Dedifferentiated amniotic fluid mesenchymal stem cell (primary cell): ENCODE measurements around the gene COQ8B.

Source experiments
- DNase-seq: peaks from one replicate; pipeline ENCODE4 v3.0.0-alpha.2; 2016; ENCODE audit errors: extremely low spot score

The COQ8B gene

DNA sequence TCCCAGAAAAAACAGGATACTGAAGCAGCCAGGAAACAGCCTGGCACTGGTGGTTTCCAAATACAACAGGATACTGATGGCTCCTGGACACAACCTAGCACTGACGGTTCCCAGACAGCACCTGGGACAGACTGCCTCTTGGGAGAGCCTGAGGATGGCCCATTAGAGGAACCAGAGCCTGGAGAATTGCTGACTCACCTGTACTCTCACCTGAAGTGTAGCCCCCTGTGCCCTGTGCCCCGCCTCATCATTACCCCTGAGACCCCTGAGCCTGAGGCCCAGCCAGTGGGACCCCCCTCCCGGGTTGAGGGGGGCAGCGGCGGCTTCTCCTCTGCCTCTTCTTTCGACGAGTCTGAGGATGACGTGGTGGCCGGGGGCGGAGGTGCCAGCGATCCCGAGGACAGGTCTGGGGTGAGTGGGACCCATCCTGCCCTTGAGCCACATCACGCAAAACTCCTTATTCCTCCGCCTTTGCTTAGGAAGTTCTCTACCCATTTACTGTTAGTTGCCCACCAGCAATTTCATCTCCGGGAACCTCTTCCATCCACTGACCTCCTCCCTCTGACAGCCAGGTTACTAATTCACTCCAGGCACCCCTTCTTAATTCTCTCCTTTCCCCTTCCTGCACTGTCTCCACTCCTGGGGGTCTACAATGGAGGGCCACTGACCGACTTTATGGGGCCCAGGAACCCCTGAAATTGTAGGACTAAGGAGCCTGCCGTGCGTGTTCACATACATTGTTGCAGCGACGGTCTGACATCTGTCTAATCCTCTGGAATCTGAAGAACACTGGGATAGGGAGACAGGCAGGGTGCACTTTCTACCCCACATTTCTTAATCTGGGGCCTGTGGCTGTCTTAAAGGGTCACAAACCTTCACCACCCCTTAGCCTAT lies 1.4 kb upstream of the COQ8B start:
- DNase-seq, result no peak

DNA sequence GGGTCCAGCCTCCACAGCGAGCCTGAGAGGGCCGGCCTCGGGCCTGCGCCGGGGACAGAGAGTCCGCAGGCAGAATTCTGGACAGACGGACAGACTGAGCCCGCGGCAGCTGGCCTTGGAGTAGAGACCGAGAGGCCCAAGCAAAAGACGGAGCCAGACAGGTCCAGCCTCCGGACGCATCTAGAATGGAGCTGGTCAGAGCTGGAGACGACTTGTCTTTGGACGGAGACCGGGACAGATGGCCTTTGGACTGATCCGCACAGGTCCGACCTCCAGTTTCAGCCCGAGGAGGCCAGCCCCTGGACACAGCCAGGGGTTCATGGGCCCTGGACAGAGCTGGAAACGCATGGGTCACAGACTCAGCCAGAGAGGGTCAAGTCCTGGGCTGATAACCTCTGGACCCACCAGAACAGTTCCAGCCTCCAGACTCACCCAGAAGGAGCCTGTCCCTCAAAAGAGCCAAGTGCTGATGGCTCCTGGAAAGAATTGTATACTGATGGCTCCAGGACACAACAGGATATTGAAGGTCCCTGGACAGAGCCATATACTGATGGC lies 716 bp upstream of the COQ8B start:
- DNase-seq, result no peak

DNA sequence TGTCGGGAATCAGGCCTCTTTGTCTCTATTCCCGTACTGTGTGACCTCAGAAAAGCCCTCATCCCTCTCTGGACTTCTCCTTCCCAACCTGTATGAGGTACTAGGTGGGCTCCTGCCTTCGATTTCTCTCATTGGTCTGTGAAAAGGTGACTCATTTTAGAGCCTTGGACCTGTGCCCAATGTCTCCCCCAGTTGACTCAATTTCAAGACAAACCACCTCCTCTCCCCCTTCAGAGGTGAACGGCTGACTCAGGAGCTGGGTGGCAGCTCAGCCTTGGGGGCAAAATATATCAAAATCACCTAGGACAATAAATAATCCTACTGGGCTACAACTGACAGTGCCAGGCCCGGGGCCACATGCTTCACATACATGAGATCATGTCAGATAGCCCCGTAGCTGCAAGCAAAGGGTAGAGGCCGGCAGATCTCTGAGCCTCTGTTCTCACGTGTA lies 630 bp downstream of the COQ8B start:
- DNase-seq, result peak; percentile 38

GRCh38 chr19:40714441-40715299 lies 2.0 kb downstream of the COQ8B start:
- peak; percentile 90 for DNase-seq

GRCh38 chr19:40713939-40714338 lies 2.7 kb downstream of the COQ8B start:
- no peak for DNase-seq

GRCh38 chr19:40709817-40710216 lies 6.9 kb downstream of the COQ8B start:
- DNase-seq, result no peak

DNA sequence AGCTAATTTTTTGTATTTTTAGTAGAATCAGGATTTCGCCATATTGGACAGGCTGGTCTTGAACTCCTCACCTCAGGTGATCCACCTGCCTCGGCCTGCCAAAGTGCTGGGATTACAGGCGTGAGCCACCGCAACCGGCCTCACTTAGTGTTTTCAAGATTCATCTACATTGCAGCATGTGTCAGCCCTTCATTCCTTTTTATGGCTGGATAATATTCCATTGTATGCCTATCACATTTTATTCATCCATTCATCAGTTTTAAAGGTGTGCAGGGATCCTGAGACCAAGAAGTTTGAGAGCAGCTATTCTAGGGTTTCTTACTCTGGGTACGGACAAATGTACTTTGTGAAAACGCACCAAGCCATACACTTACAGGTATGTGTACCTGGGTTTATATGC lies 9.1 kb downstream of the COQ8B start:
- no peak for DNase-seq

- DNase-seq, result no peak
Observed at GRCh38 chr19:40705950-40706619, 10.6 kb downstream of the COQ8B start.

GRCh38 chr19:40705362-40705651 lies 11.4 kb downstream of the COQ8B start:
- DNase-seq, result no peak

GRCh38 chr19:40704491-40705361 lies 12.0 kb downstream of the COQ8B start:
- DNase-seq, result no peak

DNA sequence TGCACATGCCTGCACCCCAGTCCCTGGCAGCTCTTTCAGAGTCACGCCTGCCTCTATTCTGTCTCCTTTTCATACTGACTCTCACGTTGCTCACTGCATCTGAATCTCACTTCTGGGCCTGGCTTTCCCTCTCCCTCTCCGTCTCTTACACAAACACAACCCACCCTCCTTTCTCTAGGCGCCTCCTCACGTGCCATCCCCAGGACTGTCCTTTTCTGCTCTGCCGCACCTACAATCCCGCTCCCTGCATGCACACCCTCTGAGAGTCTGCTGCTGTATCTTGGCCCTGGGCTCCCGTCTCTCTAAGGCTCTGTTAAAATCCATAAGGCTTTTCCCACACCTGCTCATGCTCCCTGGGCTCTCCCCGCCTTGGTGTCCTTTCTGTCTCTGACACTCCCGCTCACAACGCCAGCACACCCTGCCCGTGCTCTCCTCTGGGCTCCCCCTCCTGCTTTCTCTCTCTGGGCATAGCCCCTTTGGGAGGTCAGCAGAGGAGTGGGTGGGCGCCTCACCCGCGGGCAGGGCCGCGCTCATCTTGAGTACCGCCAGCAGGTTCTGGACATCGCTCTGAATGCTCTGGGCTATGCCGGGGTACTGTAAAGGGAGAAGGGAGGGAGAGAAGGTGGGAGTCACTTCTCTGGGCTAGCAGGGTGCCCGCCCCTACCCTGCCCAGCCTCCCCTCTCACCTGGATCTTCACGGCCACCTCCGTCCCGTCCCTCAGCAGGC lies 13.5 kb downstream of the COQ8B start:
- no peak for DNase-seq

GRCh38 chr19:40702337-40703012 lies 14.2 kb downstream of the COQ8B start:
- no peak for DNase-seq

GRCh38 chr19:40701758-40702157 lies 14.9 kb downstream of the COQ8B start:
- no peak for DNase-seq

- DNase-seq, result no peak
Observed at GRCh38 chr19:40700083-40700482, 16.6 kb downstream of the COQ8B start.

GRCh38 chr19:40697007-40697406 lies 19.7 kb downstream of the COQ8B start:
- no peak for DNase-seq

DNA sequence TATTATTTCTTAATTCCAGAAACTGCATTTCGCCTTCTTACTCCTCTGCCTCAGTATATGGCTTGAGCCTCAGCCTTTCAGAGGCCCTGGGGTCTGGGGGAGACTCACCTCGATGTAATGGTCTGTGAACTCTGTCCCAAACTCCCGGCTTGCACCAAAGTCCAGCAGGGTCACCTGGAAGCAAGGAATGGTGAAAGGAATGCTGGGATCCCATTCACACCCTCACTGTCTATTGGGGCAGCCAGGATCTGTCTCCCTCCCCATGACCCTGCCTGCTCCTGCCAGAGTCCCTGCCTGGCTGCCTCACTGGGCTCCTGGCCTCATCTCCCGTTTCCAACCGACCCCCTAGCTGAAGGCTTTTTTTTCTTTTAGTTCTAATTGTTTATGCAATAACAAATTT lies 20.8 kb downstream of the COQ8B start:
- DNase-seq, result no peak

DNA sequence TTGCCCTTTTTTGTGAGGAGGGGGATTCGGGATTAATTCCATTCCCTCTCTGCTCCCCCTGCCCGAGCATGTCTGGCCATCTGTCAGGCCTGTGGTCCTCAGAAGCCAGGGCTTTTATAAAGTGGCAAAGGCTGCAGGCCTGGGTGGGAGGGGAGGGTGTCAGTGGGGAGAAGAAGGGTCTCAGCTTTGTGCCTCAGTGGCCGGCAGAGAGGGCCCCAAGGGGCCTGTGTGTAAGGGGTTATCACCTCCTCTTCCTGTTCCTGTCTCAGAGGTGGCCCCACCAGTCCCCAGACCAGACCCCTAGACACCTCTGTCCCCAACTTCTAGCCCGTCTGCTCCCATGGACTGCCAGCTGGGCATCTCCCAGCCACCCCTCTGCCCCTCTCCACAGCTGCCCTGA lies 22.8 kb downstream of the COQ8B start:
- DNase-seq, result no peak

- no peak for DNase-seq
Observed at GRCh38 chr19:40693150-40693788, 23.4 kb downstream of the COQ8B start.

- DNase-seq, result no peak
Observed at GRCh38 chr19:40692212-40692551, 24.5 kb downstream of the COQ8B start.
